Right hindlimb (tissue), 1 donor: ENCODE measurements around the gene RPS29.
"Not testable (repeated sequence)": the region's sequence is repeated elsewhere in the genome, so short reads cannot be mapped to it uniquely, and the experiment has no call there.

Experiments used
- DNase-seq: peaks from one replicate; pipeline ENCODE4 v3.0.0-alpha.2; 2018

The RPS29 gene

GRCh38 chr14:49594347-49595091, 8.3 kb upstream of the RPS29 start:
- no peak for DNase-seq

GRCh38 chr14:49593016-49593415, 6.8 kb upstream of the RPS29 start:
- no peak for DNase-seq

- no peak for DNase-seq
Observed at GRCh38 chr14:49589387-49589786, 3.2 kb upstream of the RPS29 start.

- no peak for DNase-seq
Observed at GRCh38 chr14:49586673-49587460, 687 bp upstream of the RPS29 start.

- DNase-seq: not testable (repeated sequence)
Observed at GRCh38 chr14:49584981-49585640, 1.1 kb downstream of the RPS29 start.

GRCh38 chr14:49584058-49584457, 2.1 kb downstream of the RPS29 start:
- DNase-seq: no peak

GRCh38 chr14:49583629-49584028, 2.6 kb downstream of the RPS29 start:
- DNase-seq: no peak

GRCh38 chr14:49582113-49582977, 3.8 kb downstream of the RPS29 start:
- DNase-seq: no peak

- DNase-seq: no peak
Observed at GRCh38 chr14:49581209-49582112, 4.7 kb downstream of the RPS29 start.

GRCh38 chr14:49579841-49580240, 6.3 kb downstream of the RPS29 start:
- no peak for DNase-seq

- no peak for DNase-seq
Observed at GRCh38 chr14:49578141-49578540, 8.0 kb downstream of the RPS29 start.

GRCh38 chr14:49574038-49574437, 12.1 kb downstream of the RPS29 start:
- no peak for DNase-seq

GRCh38 chr14:49569281-49569680, 16.9 kb downstream of the RPS29 start:
- no peak for DNase-seq

- no peak for DNase-seq
Observed at GRCh38 chr14:49566714-49567113, 19.5 kb downstream of the RPS29 start.

- no peak for DNase-seq
Observed at GRCh38 chr14:49559979-49560768, 26.0 kb downstream of the RPS29 start.

- no peak for DNase-seq
Observed at GRCh38 chr14:49553892-49554291, 32.3 kb downstream of the RPS29 start.

GRCh38 chr14:49553106-49553505, 33.1 kb downstream of the RPS29 start:
- DNase-seq: no peak

- no peak for DNase-seq
Observed at GRCh38 chr14:49551569-49551968, 34.6 kb downstream of the RPS29 start.

- no peak for DNase-seq
Observed at GRCh38 chr14:49550286-49551184, 35.6 kb downstream of the RPS29 start.

- no peak for DNase-seq
Observed at GRCh38 chr14:49549881-49550280, 36.3 kb downstream of the RPS29 start.
